K562 (cell line): Measurements from ENCODE around the gene SLC25A14. TPM values are rescaled to one million over a fixed set of nuclear protein-coding genes. Genes with fewer than 3 reads are reported as not detected.
"Not testable (repeated sequence)": the region's sequence is repeated elsewhere in the genome, so short reads cannot be mapped to it uniquely, and the experiment has no call there.

ENCODE experiments used
- ATAC-seq: fragments of 200-7000 bp; cut with Tn5 transposase; 3 replicates; pipeline ENCODE4 v1.9.1; 2020; ENCODE audit warnings: moderate library complexity
- BruUV-seq: library from RNA; stranded (reverse); fragments of 400-500 nt; replicated peaks from 2 replicates; lab custom pipeline; 2021; lab: Mats Ljungman, UMichigan
- CTCF ChIA-PET: fragments of 300-600 bp; formaldehyde crosslinking; extraction: SDS; loops from one replicate; lab custom pipeline; 2021; ENCODE audit warnings: low intra/inter-chr PET ratio; lab: Yijun Ruan, JAX
- POLR2A ChIA-PET: fragments of 300-600, 350-650 bp; sonication (Branson Sonifier 250); formaldehyde crosslinking; extraction: SDS; loops from one replicate; lab custom pipeline; 2021; ENCODE audit warnings: antibody characterized with exemption, inconsistent platforms; lab: Yijun Ruan, JAX
- DNase-seq, 4 experiments: peaks; one replicate each; pipeline versions ENCODE4 v3.0.0 to v3.0.0-alpha.2; 2011 to 2018; ENCODE audit warnings: low spot score in 3 of 4, mixed read lengths in 3 of 4; ENCODE audit errors: extremely low read depth in 1 of 4
- FAIRE-seq: peaks from 2 replicates; lab custom pipeline; 2011; peaks lifted over from hg19 to GRCh38; lab: Jason Lieb, UNC
- H2AFZ ChIP-seq: 2 replicates; pipeline ENCODE4 v1.6.0; 2011; ENCODE audit warnings: low read depth, low read length, control low read depth, inconsistent platforms
- H3K27ac ChIP-seq: fragments of 200-600 bp; 3 replicates; pipeline ENCODE4 v1.8.0; 2011; ENCODE audit warnings: low read depth, mild to moderate bottlenecking, control low read depth, inconsistent platforms, low read length, moderate library complexity, mixed read lengths; ENCODE audit errors: extremely low read depth
- H3K27me3 ChIP-seq, 2 experiments: fragments of 300-600 bp in 1 of 2; 2 replicates in 1 of 2; 3 replicates in 1 of 2; pipeline versions ENCODE4 v1.6.0 to v1.8.0; 2011; ENCODE audit warnings: inconsistent platforms in 2 of 2, low read length in 2 of 2, mild to moderate bottlenecking in 1 of 2, mixed read lengths in 1 of 2, moderate library complexity in 1 of 2; ENCODE audit not compliant: control insufficient read depth in 2 of 2, insufficient read depth in 2 of 2
- H3K36me3 ChIP-seq: fragments of 300-600 bp; 3 replicates; pipeline ENCODE4 v1.8.0; 2011; ENCODE audit warnings: mild to moderate bottlenecking, low read length, inconsistent platforms; ENCODE audit not compliant: control insufficient read depth, insufficient read depth
- H3K4me1 ChIP-seq, 2 experiments: fragments of 200-600 bp in 1 of 2; replicated peaks in 1 of 2; 2 replicates in 1 of 2; 3 replicates in 1 of 2; pipeline versions ENCODE4 v1.5.1 to v1.8.0; 2011; ENCODE audit warnings: inconsistent platforms in 2 of 2, low read length in 2 of 2, mild to moderate bottlenecking in 1 of 2, mixed read lengths in 1 of 2, moderate library complexity in 1 of 2; ENCODE audit not compliant: control insufficient read depth in 2 of 2, insufficient read depth in 2 of 2
- H3K4me2 ChIP-seq: 2 replicates; pipeline ENCODE4 v1.6.1; 2011; ENCODE audit warnings: low read length, control low read depth, inconsistent platforms, mixed read lengths; ENCODE audit not compliant: insufficient read depth
- H3K4me3 ChIP-seq: fragments of 200-600 bp; sonication (generic), shearing (Covaris generic); 2 replicates; pipeline ENCODE4 v1.5.1; 2016; ENCODE audit warnings: control low read depth, inconsistent platforms
- H3K79me2 ChIP-seq: fragments of 200-600 bp; 3 replicates; pipeline ENCODE4 v1.8.0; 2011; ENCODE audit warnings: low read length, inconsistent platforms; ENCODE audit not compliant: control insufficient read depth, insufficient read depth
- H3K9ac ChIP-seq, 2 experiments: 2 replicates each; pipeline versions ENCODE4 v1.6.0 to v1.6.1; 2011; ENCODE audit warnings: low read depth in 2 of 2, low read length in 2 of 2, control low read depth in 1 of 2, inconsistent platforms in 1 of 2, mild to moderate bottlenecking in 1 of 2, mixed read lengths in 1 of 2; ENCODE audit not compliant: insufficient read depth in 1 of 2
- H3K9me1 ChIP-seq: one replicate; pipeline ENCODE4 v1.6.0; 2011; ENCODE audit warnings: inconsistent platforms, mild to moderate bottlenecking, low read length, moderate library complexity; ENCODE audit not compliant: control insufficient read depth, insufficient read depth
- H3K9me3 ChIP-seq: replicated peaks from 2 replicates; pipeline ENCODE4 v1.5.1; 2011; ENCODE audit warnings: low read depth, low read length, inconsistent platforms; ENCODE audit not compliant: control insufficient read depth, insufficient read depth
- H4K20me1 ChIP-seq: replicated peaks from 2 replicates; pipeline ENCODE4 v1.6.1; 2011; ENCODE audit warnings: low read length, inconsistent platforms, mixed read lengths; ENCODE audit not compliant: control insufficient read depth, insufficient read depth
- BCLAF1 ChIP-seq, 2 experiments: fragments of 450-650 bp in 1 of 2; IDR thresholded peaks; 2 replicates each; pipeline ENCODE4 v1.6.1; 2011 to 2017; ENCODE audit warnings: low read depth in 2 of 2, antibody characterized with exemption in 1 of 2, borderline replicate concordance in 1 of 2, low read length in 1 of 2, mild to moderate bottlenecking in 1 of 2, mixed read lengths in 1 of 2; ENCODE audit not compliant: control insufficient read depth in 1 of 2
- BCOR ChIP-seq: fragments of 450-650 bp; IDR thresholded peaks from 2 replicates; pipeline ENCODE4 v1.6.1; 2016
- KDM1A ChIP-seq, 2 experiments: fragments of 450-650 bp; IDR thresholded peaks; 2 replicates each; pipeline ENCODE4 v1.6.1; 2016; ENCODE audit warnings: mild to moderate bottlenecking in 2 of 2
- LARP7 ChIP-seq: fragments of 450-650 bp; IDR thresholded peaks from 2 replicates; pipeline ENCODE4 v1.6.1; 2016
- ZNF512 ChIP-seq: IDR thresholded peaks from 2 replicates; pipeline ENCODE4 v1.6.1; 2016; ENCODE audit warnings: missing genetic modification characterization, missing compliant biosample characterization
- WGBS: fragments of 100-300 bp; shearing (Covaris generic); methylation state at CpG from one replicate; pipeline ENCODE4 v1.1.6; 2016; ENCODE audit warnings: low coverage, mixed read lengths; ENCODE audit not compliant: insufficient coverage; ENCODE audit errors: missing lambda C conversion rate; 5-methylcytosine and 5-hydroxymethylcytosine counted together
- in situ Hi-C: fragments of 300-500 bp; cut with MboI; formaldehyde crosslinking; loops from 4 replicates; pipeline ENCODE4 v1.15.0; 2018; ENCODE audit warnings: inconsistent platforms, mixed read lengths
- intact Hi-C: fragments of 100-400 bp; cut with micrococcal nuclease; formaldehyde crosslinking; loops from 2 replicates; pipeline ENCODE4 v1.14.2; 2022
- polyA plus RNA-seq, 8 experiments: library from polyadenylated mRNA; depleted of rRNA in 4 of 8; stranded (reverse) in 5 of 8; unstranded in 3 of 8; fragments of >200 nt; fragmentation: Nextera tagmentation in 2 of 8; fragmentation: Illumina TruSeq in 1 of 8; extraction: Ambion mirVana in 2 of 8; extraction: Trizol in 1 of 8; gene quantifications; 2 replicates each; pipeline versions ENCODE4 v1.2.1 to v1.2.3, GENCODE V29; 2011 to 2014; ENCODE audit warnings: inconsistent platforms in 1 of 8, missing spikeins in 1 of 8
- total RNA-seq, 7 experiments: library from RNA; depleted of rRNA in 6 of 7; stranded (reverse); fragments of >200 nt in 6 of 7; fragmentation: Illumina TruSeq in 2 of 7; extraction: Trizol in 2 of 7; gene quantifications; 2 replicates each; pipeline versions ENCODE4 v1.2.1 to v1.2.3, GENCODE V29; 2011 to 2021; ENCODE audit warnings: low replicate concordance in 1 of 7

Gene SLC25A14
- total and polyA plus RNA-seq, 9 of the 15 experiments (the other 6 are each of a cell fraction or from before 2014, with no cell fraction given): 9.5 to 33.3 (median 15.8) TPM

- H2AFZ ChIP-seq, H4K20me1 ChIP-seq, intact Hi-C loops, H3K36me3 ChIP-seq, DNase-seq, FAIRE-seq, H3K9me3 ChIP-seq, in situ Hi-C loops, ATAC-seq, BruUV-seq, CTCF ChIA-PET, H3K9me1 ChIP-seq, H3K27me3 ChIP-seq, H3K79me2 ChIP-seq: not testable (repeated sequence)
- TF ChIP-seq ZNF512 (tag) (0 out of 2 replicates have a peak, but pooled peaks have one; percentile 26), BCLAF1 (IDR thresholded peaks at IDR 0.05; ENCODE audit: borderline replicate concordance in 1 of 2, control insufficient read depth in 1 of 2, low read depth in 2 of 2, low read length in 1 of 2) (peak in 1 of 2 experiments; percentile 28; a peak in 1 of 4 replicates), KDM1A (IDR thresholded peaks at IDR 0.05) (peak in 1 of 2 experiments; percentile 13; a peak in 1 of 4 replicates), LARP7 (0 out of 2 replicates have a peak, but pooled peaks have one; percentile 8), BCOR (peak; percentile 44; the same call in 1 of the 2 replicates)
- POLR2A ChIA-PET: interaction anchor here (0.6 to 0.7 kb wide), 2 partner anchors 766 to 1425 kb away, joined by 5 read pairs; no protein-coding TSS in a partner anchor
- peak overlapping the region; percentile 95 to 98; a peak in 2 of 4 replicates for H3K9ac ChIP-seq
- H3K27ac ChIP-seq: peak overlapping the region; percentile 91; the same call in 1 of the 3 replicates
- peak overlapping the region; percentile 93; the same call in 1 of the 2 replicates for H3K4me2 ChIP-seq
- peaks cover 5 to 11% of the 10 kb centered on the region in 2 experiments; a peak in 3 of 5 replicates for H3K4me1 ChIP-seq
- WGBS: 100% methylated on average over 2 of the region's 8 CpGs
- H3K4me3 ChIP-seq: peak overlapping the region; percentile 90; the same call in 1 of the 2 replicates
These were observed 850 bp upstream of the SLC25A14 start for GRCh38 chrX:130338869-130339268.
